Liver (tissue), 9 donors: ENCODE measurements around the gene MAOB. TPM values are rescaled to one million over a fixed set of nuclear protein-coding genes. Genes with fewer than 3 reads are reported as not detected.

ENCODE experiments used
- DNase-seq: peaks from one replicate; pipeline ENCODE4 v3.0.0-alpha.2; 2017; ENCODE audit warnings: low spot score
- H3K27ac ChIP-seq, 2 donors: one replicate each; pipeline ENCODE4 v1.7.0; 2013; ENCODE audit warnings: inconsistent platforms in 2 of 2, low read length in 2 of 2, control low read depth in 1 of 2, low read depth in 1 of 2, mild to moderate bottlenecking in 1 of 2
- H3K27me3 ChIP-seq, 4 donors: one replicate each; pipeline versions ENCODE4 v1.6.1 to v1.7.0; 2013; ENCODE audit warnings: low read length in 3 of 4, inconsistent platforms in 1 of 4, mild to moderate bottlenecking in 1 of 4, moderate library complexity in 1 of 4; ENCODE audit not compliant: control insufficient read depth in 4 of 4, insufficient read depth in 4 of 4
- H3K36me3 ChIP-seq, 4 donors: one replicate each; pipeline versions ENCODE4 v1.6.1 to v1.7.0; 2013; ENCODE audit warnings: low read length in 3 of 4, mild to moderate bottlenecking in 3 of 4, low read depth in 1 of 4, moderate library complexity in 1 of 4; ENCODE audit not compliant: control insufficient read depth in 4 of 4, insufficient read depth in 3 of 4
- H3K4me1 ChIP-seq, 4 donors: one replicate each; pipeline versions ENCODE4 v1.6.1 to v1.7.0; 2013; ENCODE audit warnings: low read length in 3 of 4, mild to moderate bottlenecking in 3 of 4, moderate library complexity in 1 of 4; ENCODE audit not compliant: control insufficient read depth in 4 of 4, insufficient read depth in 4 of 4
- H3K4me3 ChIP-seq, 3 donors: one replicate each; pipeline versions ENCODE4 v1.6.1 to v1.7.0; 2013; ENCODE audit warnings: low read length in 3 of 3, control low read depth in 1 of 3, low read depth in 1 of 3, mild to moderate bottlenecking in 1 of 3
- H3K9ac ChIP-seq, 2 donors: one replicate each; pipeline ENCODE4 v1.7.0; 2013; ENCODE audit warnings: low read length in 2 of 2, mild to moderate bottlenecking in 2 of 2, moderate library complexity in 2 of 2, control low read depth in 1 of 2, low read depth in 1 of 2
- H3K9me3 ChIP-seq, 4 donors: one replicate each; pipeline versions ENCODE4 v1.6.1 to v1.7.0; 2013; ENCODE audit warnings: low read length in 3 of 4; ENCODE audit not compliant: control insufficient read depth in 4 of 4
- EGR1 ChIP-seq, 2 donors: IDR thresholded peaks; 2 replicates each; pipeline ENCODE4 v1.6.1; 2016 to 2018; ENCODE audit warnings: antibody characterized with exemption in 2 of 2, low read depth in 2 of 2
- FOXA1 ChIP-seq: IDR thresholded peaks from 2 replicates; pipeline ENCODE4 v1.6.1; 2016; ENCODE audit warnings: antibody characterized with exemption
- FOXA2 ChIP-seq: IDR thresholded peaks from 2 replicates; pipeline ENCODE4 v1.6.1; 2016; ENCODE audit warnings: antibody characterized with exemption
- GABPA ChIP-seq, 2 donors: IDR thresholded peaks in 1 of 2; conservative IDR thresholded peaks in 1 of 2; 2 replicates each; pipeline ENCODE4 v1.6.1; 2016; ENCODE audit warnings: antibody characterized with exemption in 2 of 2, mild to moderate bottlenecking in 1 of 2, moderate library complexity in 1 of 2
- HNF4A ChIP-seq, 2 donors: conservative IDR thresholded peaks; 2 replicates each; pipeline ENCODE4 v1.6.1; 2016; ENCODE audit warnings: antibody characterized with exemption in 2 of 2, mild to moderate bottlenecking in 2 of 2
- HNF4G ChIP-seq: IDR thresholded peaks from 2 replicates; pipeline ENCODE4 v1.6.1; 2016; ENCODE audit warnings: antibody characterized with exemption
- JUND ChIP-seq, 2 donors: IDR thresholded peaks; 2 replicates each; pipeline ENCODE4 v1.6.1; 2016; ENCODE audit warnings: antibody characterized with exemption in 2 of 2
- NR2F2 ChIP-seq: IDR thresholded peaks from 2 replicates; pipeline ENCODE4 v1.6.1; 2016; ENCODE audit warnings: antibody characterized with exemption
- RAD21 ChIP-seq, 2 donors: IDR thresholded peaks; 2 replicates each; pipeline ENCODE4 v1.6.1; 2016; ENCODE audit warnings: antibody characterized with exemption in 2 of 2, mild to moderate bottlenecking in 2 of 2
- REST ChIP-seq: IDR thresholded peaks from 2 replicates; pipeline ENCODE4 v1.6.1; 2016; ENCODE audit warnings: antibody characterized with exemption, mild to moderate bottlenecking
- RXRA ChIP-seq, 2 donors: IDR thresholded peaks; 2 replicates each; pipeline ENCODE4 v1.6.1; 2017 to 2018; ENCODE audit warnings: antibody characterized with exemption in 2 of 2, mild to moderate bottlenecking in 1 of 2
- SP1 ChIP-seq: IDR thresholded peaks from 2 replicates; pipeline ENCODE4 v1.6.1; 2018; ENCODE audit warnings: antibody characterized with exemption, mild to moderate bottlenecking
- TAF1 ChIP-seq: conservative IDR thresholded peaks from 2 replicates; pipeline ENCODE4 v1.6.1; 2016; ENCODE audit warnings: antibody characterized with exemption, mild to moderate bottlenecking
- YY1 ChIP-seq: IDR thresholded peaks from 2 replicates; pipeline ENCODE4 v1.6.1; 2016; ENCODE audit warnings: antibody characterized with exemption, mild to moderate bottlenecking
- ZBTB33 ChIP-seq: IDR thresholded peaks from 2 replicates; pipeline ENCODE4 v1.6.1; 2016; ENCODE audit warnings: antibody characterized with exemption
- WGBS: extraction: QIAGEN DNeasy Blood & Tissue Kit; methylation state at CpG from one replicate; pipeline ENCODE4 v1.1.7; 2013; 5-methylcytosine and 5-hydroxymethylcytosine counted together
- polyA plus RNA-seq, 2 donors: library from polyadenylated mRNA; stranded (reverse) in 1 of 2; unstranded in 1 of 2; fragments of 200-250 nt in 1 of 2; fragments of >200 nt in 1 of 2; fragmentation: Nextera tagmentation in 1 of 2; extraction: Ambion mirVana in 1 of 2; gene quantifications; one replicate each; pipeline versions ENCODE4 v1.2.1 to v1.2.3, GENCODE V29; 2013 to 2015
- total RNA-seq, 2 donors: library from RNA; depleted of rRNA; stranded (reverse); fragments of >200 nt; gene quantifications; one replicate each; pipeline ENCODE4 v1.2.3, GENCODE V29; 2014
- TF ChIP-seq, protein P1 (sequence below): fragments of 150-350 bp; IDR thresholded peaks from 2 replicates; pipeline ENCODE4 v1.5.1; 2017; ENCODE audit warnings: improper control_type of control experiment, low read depth, low read length; ENCODE audit not compliant: missing input control
- TF ChIP-seq, protein P2 (sequence below): IDR thresholded peaks from 2 replicates; pipeline ENCODE4 v1.6.1; 2016; ENCODE audit warnings: antibody characterized with exemption
- TF ChIP-seq, protein P3 (sequence below): IDR thresholded peaks from 2 replicates; pipeline ENCODE4 v1.6.1; 2016; ENCODE audit warnings: antibody characterized with exemption
- donor health status: healthy.
- donor health status: healthy.
- donor health status: healthy.
- donor health status: healthy.
- donor health status: healthy.

MAOB gene
- total and polyA plus RNA-seq, 4 donors: 34.0 to 96.3 (median 72.6) TPM

DNA sequence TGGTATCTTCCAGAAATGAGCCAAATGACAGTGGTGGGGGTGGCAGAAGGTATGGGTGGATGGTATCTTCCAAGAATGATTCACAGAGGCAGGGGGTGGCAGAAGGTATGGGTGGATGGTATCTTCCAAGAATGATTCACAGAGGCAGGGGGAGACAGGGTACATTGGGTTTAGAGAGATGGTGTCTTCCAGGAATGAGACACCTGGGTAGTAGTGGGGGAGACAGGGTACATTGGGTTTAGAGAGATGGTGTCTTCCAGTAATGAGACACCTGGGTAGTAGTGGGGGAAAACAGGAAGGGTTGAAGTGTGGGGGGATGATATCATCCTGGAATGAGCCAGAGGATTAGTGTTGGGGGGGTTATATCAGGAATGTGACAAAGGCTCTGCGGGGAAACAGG, 164.2 kb downstream of the MAOB start:
- H3K9me3 ChIP-seq: peaks cover 0 to 13% (median 3%) of the 10 kb centered on the region in 4 donors
- 100% methylated on average over 1 of the region's 1 CpG for WGBS
- TF ChIP-seq, protein P1, sequence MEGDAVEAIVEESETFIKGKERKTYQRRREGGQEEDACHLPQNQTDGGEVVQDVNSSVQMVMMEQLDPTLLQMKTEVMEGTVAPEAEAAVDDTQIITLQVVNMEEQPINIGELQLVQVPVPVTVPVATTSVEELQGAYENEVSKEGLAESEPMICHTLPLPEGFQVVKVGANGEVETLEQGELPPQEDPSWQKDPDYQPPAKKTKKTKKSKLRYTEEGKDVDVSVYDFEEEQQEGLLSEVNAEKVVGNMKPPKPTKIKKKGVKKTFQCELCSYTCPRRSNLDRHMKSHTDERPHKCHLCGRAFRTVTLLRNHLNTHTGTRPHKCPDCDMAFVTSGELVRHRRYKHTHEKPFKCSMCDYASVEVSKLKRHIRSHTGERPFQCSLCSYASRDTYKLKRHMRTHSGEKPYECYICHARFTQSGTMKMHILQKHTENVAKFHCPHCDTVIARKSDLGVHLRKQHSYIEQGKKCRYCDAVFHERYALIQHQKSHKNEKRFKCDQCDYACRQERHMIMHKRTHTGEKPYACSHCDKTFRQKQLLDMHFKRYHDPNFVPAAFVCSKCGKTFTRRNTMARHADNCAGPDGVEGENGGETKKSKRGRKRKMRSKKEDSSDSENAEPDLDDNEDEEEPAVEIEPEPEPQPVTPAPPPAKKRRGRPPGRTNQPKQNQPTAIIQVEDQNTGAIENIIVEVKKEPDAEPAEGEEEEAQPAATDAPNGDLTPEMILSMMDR: no peak
- no peak for TF ChIP-seq GABPA (IDR thresholded peaks at IDR 0.05 in 1 of 2, conservative IDR thresholded peaks at IDR 0.05 in 1 of 2)
- TF ChIP-seq HNF4G: no peak
- TF ChIP-seq, protein P2, sequence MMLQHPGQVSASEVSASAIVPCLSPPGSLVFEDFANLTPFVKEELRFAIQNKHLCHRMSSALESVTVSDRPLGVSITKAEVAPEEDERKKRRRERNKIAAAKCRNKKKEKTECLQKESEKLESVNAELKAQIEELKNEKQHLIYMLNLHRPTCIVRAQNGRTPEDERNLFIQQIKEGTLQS: no peak
- TF ChIP-seq NR2F2: no peak
- TF ChIP-seq FOXA1: no peak
- no peak for TF ChIP-seq RXRA (IDR thresholded peaks at IDR 0.05)
- no peak for TF ChIP-seq RAD21 (IDR thresholded peaks at IDR 0.05)
- H3K4me3 ChIP-seq: no peak overlapping the region
- DNase-seq: no peak
- H3K27me3 ChIP-seq: no peaks in the 10 kb centered on the region
- H3K4me1 ChIP-seq: no peaks in the 10 kb centered on the region
- peaks cover 0 to 6% (median 3%) of the 10 kb centered on the region in 4 donors for H3K36me3 ChIP-seq
- H3K9ac ChIP-seq: no peak overlapping the region
- no peak overlapping the region for H3K27ac ChIP-seq

DNA sequence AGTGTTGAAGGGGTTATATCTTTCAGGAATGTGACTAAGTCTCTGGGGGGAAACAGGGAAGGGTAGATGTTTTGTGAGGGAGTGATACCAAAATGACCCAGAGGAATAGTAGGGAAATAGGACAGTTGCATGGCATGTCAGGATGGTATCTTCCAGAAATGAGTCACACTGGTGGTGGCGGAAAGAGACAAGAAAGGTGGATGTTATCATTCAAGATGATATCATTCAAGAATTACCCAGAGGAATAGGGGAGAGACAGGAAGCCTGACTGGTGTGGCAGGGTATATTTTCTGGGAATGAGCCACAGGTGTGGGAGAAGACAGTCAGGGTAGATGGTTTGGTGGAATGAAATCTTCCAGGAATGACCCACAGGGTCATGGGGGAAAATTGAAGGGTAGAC, 165.1 kb downstream of the MAOB start:
- Histone ChIP-seq H3K36me3 (peaks cover 1 to 10% (median 5%) of the 10 kb centered on the region in 4 donors), H3K27me3 (no peaks in the 10 kb centered on the region), H3K4me3 (no peak overlapping the region), H3K9ac (no peak overlapping the region), H3K4me1 (no peaks in the 10 kb centered on the region), H3K27ac (no peak overlapping the region), H3K9me3 (peaks cover 0 to 14% (median 3%) of the 10 kb centered on the region in 4 donors)
- WGBS: 92% methylated on average over 1 of the region's 1 CpG
- TF ChIP-seq YY1 (no peak), RXRA (IDR thresholded peaks at IDR 0.05) (no peak), HNF4G (no peak), HNF4A (conservative IDR thresholded peaks at IDR 0.05) (no peak), NR2F2 (no peak), JUND (IDR thresholded peaks at IDR 0.05) (no peak), TAF1 (no peak), EGR1 (IDR thresholded peaks at IDR 0.05; ENCODE audit: low read depth in 2 of 2) (no peak), REST (no peak), ZBTB33 (no peak), FOXA1 (no peak), FOXA2 (no peak), GABPA (IDR thresholded peaks at IDR 0.05 in 1 of 2, conservative IDR thresholded peaks at IDR 0.05 in 1 of 2) (no peak), RAD21 (IDR thresholded peaks at IDR 0.05) (no peak), SP1 (no peak)
- TF ChIP-seq, protein P3, sequence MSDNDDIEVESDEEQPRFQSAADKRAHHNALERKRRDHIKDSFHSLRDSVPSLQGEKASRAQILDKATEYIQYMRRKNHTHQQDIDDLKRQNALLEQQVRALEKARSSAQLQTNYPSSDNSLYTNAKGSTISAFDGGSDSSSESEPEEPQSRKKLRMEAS: no peak
- TF ChIP-seq, protein P2: no peak
- TF ChIP-seq, protein P1: no peak
- no peak for DNase-seq
